Right cardiac atrium (tissue), 5 donors: ENCODE measurements around the gene THSD4. TPM values are rescaled to one million over a fixed set of nuclear protein-coding genes. Genes with fewer than 3 reads are reported as not detected.

ENCODE experiments used
- ATAC-seq, 2 donors: fragments of 200-7000 bp; cut with Tn5 transposase; one replicate each; pipeline versions ENCODE4 v1.8.0 to v1.9.1; 2020; ENCODE audit warnings: moderate library complexity in 2 of 2, mild to moderate bottlenecking in 1 of 2
- DNase-seq, 3 donors: peaks; one replicate each; pipeline ENCODE4 v3.0.0-alpha.2; 2020
- H3K27ac ChIP-seq: one replicate; pipeline ENCODE4 v1.5.1; 2013; ENCODE audit warnings: mild to moderate bottlenecking, low read length, control low read depth, moderate library complexity
- H3K27me3 ChIP-seq: one replicate; pipeline ENCODE4 v1.6.1; 2013; ENCODE audit not compliant: control insufficient read depth, insufficient read depth
- H3K4me1 ChIP-seq: one replicate; pipeline ENCODE4 v1.6.1; 2013; ENCODE audit warnings: low read length; ENCODE audit not compliant: control insufficient read depth, insufficient read depth
- H3K4me3 ChIP-seq: one replicate; pipeline ENCODE4 v1.5.1; 2013; ENCODE audit warnings: low read length, control low read depth
- H3K9me3 ChIP-seq: one replicate; pipeline ENCODE4 v1.6.1; 2013; ENCODE audit warnings: low read length; ENCODE audit not compliant: control insufficient read depth
- WGBS: extraction: QIAGEN DNeasy Blood & Tissue Kit; methylation state at CpG from one replicate; pipeline ENCODE4 v1.1.7; 2013; 5-methylcytosine and 5-hydroxymethylcytosine counted together
- intact Hi-C, 4 donors: fragments of 100-400 bp; cut with DNase I; formaldehyde crosslinking; loops; one replicate each; pipeline versions ENCODE4 v1.11.0 to v1.14.0; 2022 to 2023
- polyA plus RNA-seq: library from polyadenylated mRNA; stranded (reverse); fragments of 200-250 nt; gene quantifications from one replicate; pipeline ENCODE4 v1.2.3, GENCODE V29; 2013
- total RNA-seq, 4 donors: library from RNA; stranded (reverse); fragmentation: NEBNext Ultra II Directional; extraction: Animal tissue kit (Norgen Biotek cat#: 25700); gene quantifications; one replicate each; pipeline ENCODE4 v1.2.1, GENCODE V29; 2021
- donor health status: healthy with polysubstance abuse.
- donor health status: DM: no; HTN: yes; CAD: no.
- donor health status: DM: no; HTN: no; CAD: no.
- donor health status: DM: no; HTN: yes; CAD: no; lungs with severe emphysema.
- donor health status: DM: yes; HTN: yes; CAD: no.

Gene THSD4
- total and polyA plus RNA-seq, 5 donors, result 40.5 to 93.8 (median 67.3) TPM

GRCh38 chr15:71225851-71226250, 110.6 kb downstream of the THSD4 start:
- intact Hi-C loops, result no loop called here
- H3K4me3 ChIP-seq, result no peak overlapping the region
- peaks cover 3% of the 10 kb centered on the region for H3K4me1 ChIP-seq
- H3K27ac ChIP-seq, result no peak overlapping the region
- WGBS, result 74% methylated on average over 2 of the region's 2 CpGs
- no peaks in the 10 kb centered on the region for H3K27me3 ChIP-seq
- H3K9me3 ChIP-seq, result no peaks in the 10 kb centered on the region
- ATAC-seq, result no peak
- no peak for DNase-seq

GRCh38 chr15:71226536-71227455, 111.5 kb downstream of the THSD4 start:
- DNase-seq, result no peak
- intact Hi-C loops, result no loop called here

GRCh38 chr15:71228403-71228802, 113.1 kb downstream of the THSD4 start:
- Histone ChIP-seq H3K27me3 (no peaks in the 10 kb centered on the region), H3K4me1 (peaks cover 8% of the 10 kb centered on the region), H3K4me3 (no peak overlapping the region), H3K27ac (no peak overlapping the region), H3K9me3 (no peaks in the 10 kb centered on the region)
- DNase-seq (no peak), ATAC-seq (no peak)
- WGBS, result 93% methylated on average over 1 of the region's 1 CpG
- intact Hi-C loops, result no loop called here

More at GRCh38 chr15:71226536-71227455, 111.5 kb downstream of the THSD4 start:
- Histone ChIP-seq H3K27ac (no peak overlapping the region), H3K4me3 (no peak overlapping the region), H3K4me1 (peaks cover 3% of the 10 kb centered on the region), H3K9me3 (no peaks in the 10 kb centered on the region), H3K27me3 (no peaks in the 10 kb centered on the region)
- no peak for ATAC-seq
- 77% methylated on average over 15 of the region's 15 CpGs for WGBS

- Histone ChIP-seq H3K9me3 (no peaks in the 10 kb centered on the region), H3K4me3 (no peak overlapping the region), H3K27ac (no peak overlapping the region), H3K4me1 (peaks cover 12% of the 10 kb centered on the region), H3K27me3 (no peaks in the 10 kb centered on the region)
- WGBS, result 85% methylated on average over 8 of the region's 8 CpGs
- intact Hi-C loops, result no loop called here
- no peak for DNase-seq
- ATAC-seq, result no peak
These were observed 115.0 kb downstream of the THSD4 start for GRCh38 chr15:71230303-71230702.

GRCh38 chr15:71231758-71232157, 116.5 kb downstream of the THSD4 start:
- Histone ChIP-seq H3K4me1 (peaks cover 12% of the 10 kb centered on the region), H3K27ac (no peak overlapping the region), H3K9me3 (no peaks in the 10 kb centered on the region), H3K4me3 (no peak overlapping the region), H3K27me3 (no peaks in the 10 kb centered on the region)
- peak in 1 of 2 donors; percentile 34 for ATAC-seq
- DNase-seq, result no peak
- intact Hi-C loops, result no loop called here
- 44% methylated on average over 6 of the region's 6 CpGs for WGBS

GRCh38 chr15:71232411-71232810, 117.1 kb downstream of the THSD4 start:
- DNase-seq (no peak), ATAC-seq (no peak)
- WGBS, result 89% methylated on average over 5 of the region's 5 CpGs
- intact Hi-C loops, result no loop called here
- Histone ChIP-seq H3K9me3 (no peaks in the 10 kb centered on the region), H3K27me3 (no peaks in the 10 kb centered on the region), H3K4me1 (peaks cover 14% of the 10 kb centered on the region), H3K27ac (no peak overlapping the region), H3K4me3 (no peak overlapping the region)

GRCh38 chr15:71237456-71238188, 122.4 kb downstream of the THSD4 start:
- Histone ChIP-seq H3K27ac (peak overlapping the region; percentile 30), H3K9me3 (no peaks in the 10 kb centered on the region), H3K4me1 (peaks cover 5% of the 10 kb centered on the region), H3K4me3 (no peak overlapping the region), H3K27me3 (no peaks in the 10 kb centered on the region)
- DNase-seq (peak; percentile 86 to 92 (median 89)), ATAC-seq (peak; percentile 91 to 95)
- WGBS, result 45% methylated on average over 11 of the region's 11 CpGs
- intact Hi-C loops, result no loop called here

- WGBS, result 87% methylated on average over 1 of the region's 1 CpG
- Histone ChIP-seq H3K27me3 (no peaks in the 10 kb centered on the region), H3K4me1 (peaks cover 4% of the 10 kb centered on the region), H3K9me3 (no peaks in the 10 kb centered on the region), H3K27ac (no peak overlapping the region), H3K4me3 (no peak overlapping the region)
- intact Hi-C loops, result no loop called here
- no peak for ATAC-seq
- no peak for DNase-seq
These were observed 123.7 kb downstream of the THSD4 start for GRCh38 chr15:71238926-71239325.

- WGBS, result 72% methylated on average over 10 of the region's 10 CpGs
- H3K27ac ChIP-seq, result no peak overlapping the region
- no peak overlapping the region for H3K4me3 ChIP-seq
- no peaks in the 10 kb centered on the region for H3K27me3 ChIP-seq
- DNase-seq, result no peak
- intact Hi-C loops, result no loop called here
- H3K4me1 ChIP-seq, result peaks cover 2% of the 10 kb centered on the region
- ATAC-seq, result no peak
- H3K9me3 ChIP-seq, result no peaks in the 10 kb centered on the region
These were observed 124.5 kb downstream of the THSD4 start for GRCh38 chr15:71239592-71240364.

GRCh38 chr15:71242292-71242691, 127.0 kb downstream of the THSD4 start:
- no peak overlapping the region for H3K27ac ChIP-seq
- intact Hi-C loops, result no loop called here
- ATAC-seq (no peak), DNase-seq (no peak)
- H3K4me3 ChIP-seq, result no peak overlapping the region
- WGBS, result 95% methylated on average over 6 of the region's 6 CpGs
- no peaks in the 10 kb centered on the region for H3K9me3 ChIP-seq
- H3K27me3 ChIP-seq, result no peaks in the 10 kb centered on the region
- peaks cover 1% of the 10 kb centered on the region for H3K4me1 ChIP-seq
